WERI-Rb-1 (cell line): ENCODE data around the gene PRELP.

ENCODE experiments used
- DNase-seq: peaks from one replicate; pipeline ENCODE4 v3.0.0-alpha.2; 2020
- H3K27ac ChIP-seq: fragments of 250-450 bp; sonication (Bioruptor Pico); 2 replicates; pipeline ENCODE4 v1.5.1; 2020; ENCODE audit warnings: mild to moderate bottlenecking, moderate library complexity
- H3K27me3 ChIP-seq: fragments of 250-450 bp; sonication (Bioruptor Pico); 2 replicates; pipeline ENCODE4 v1.5.1; 2021; ENCODE audit warnings: mild to moderate bottlenecking, low read depth, moderate library complexity; ENCODE audit not compliant: insufficient read depth, severe bottlenecking
- H3K36me3 ChIP-seq: fragments of 250-450 bp; sonication (Bioruptor Pico); 2 replicates; pipeline ENCODE4 v1.5.1; 2020; ENCODE audit warnings: mild to moderate bottlenecking, moderate library complexity
- H3K4me3 ChIP-seq: 2 replicates; pipeline ENCODE4 v1.5.1; 2011; ENCODE audit warnings: low read depth, mild to moderate bottlenecking, control low read depth, low read length
- H3K9me3 ChIP-seq: fragments of 250-450 bp; sonication (Bioruptor Pico); 2 replicates; pipeline ENCODE4 v1.5.1; 2021; ENCODE audit warnings: mild to moderate bottlenecking, moderate library complexity; ENCODE audit not compliant: severe bottlenecking
- CTCF ChIP-seq: IDR thresholded peaks from 2 replicates; pipeline ENCODE4 v1.5.1; 2011; ENCODE audit warnings: low read depth, mild to moderate bottlenecking, control low read depth, inconsistent platforms, low read length

Gene PRELP

GRCh38 chr1:203536980-203537455 is 61.4 kb downstream of the PRELP start:
- no peak overlapping the region for H3K4me3 ChIP-seq
- TF ChIP-seq CTCF: no peak
- no peak for DNase-seq

GRCh38 chr1:203537806-203538464 is 62.3 kb downstream of the PRELP start:
- H3K27ac ChIP-seq: no peak overlapping the region
- H3K9me3 ChIP-seq: no peaks in the 10 kb centered on the region
- no peaks in the 10 kb centered on the region for H3K36me3 ChIP-seq
- H3K4me3 ChIP-seq: no peak overlapping the region
- DNase-seq: no peak
- TF ChIP-seq CTCF: no peak
- H3K27me3 ChIP-seq: peaks cover 3% of the 10 kb centered on the region

More at GRCh38 chr1:203536980-203537455, 61.4 kb downstream of the PRELP start:
- Histone ChIP-seq H3K9me3 (no peaks in the 10 kb centered on the region), H3K27ac (no peak overlapping the region), H3K36me3 (no peaks in the 10 kb centered on the region), H3K27me3 (peaks cover 3% of the 10 kb centered on the region)

GRCh38 chr1:203538726-203539125 is 63.1 kb downstream of the PRELP start:
- TF ChIP-seq CTCF: no peak
- Histone ChIP-seq H3K9me3 (no peaks in the 10 kb centered on the region), H3K27me3 (peaks cover 3% of the 10 kb centered on the region), H3K4me3 (no peak overlapping the region), H3K27ac (no peak overlapping the region), H3K36me3 (no peaks in the 10 kb centered on the region)
- no peak for DNase-seq

GRCh38 chr1:203539831-203540546 is 64.4 kb downstream of the PRELP start:
- H3K27me3 ChIP-seq: peaks cover 6% of the 10 kb centered on the region
- no peak for TF ChIP-seq CTCF
- H3K27ac ChIP-seq: no peak overlapping the region
- H3K9me3 ChIP-seq: no peaks in the 10 kb centered on the region
- no peak overlapping the region for H3K4me3 ChIP-seq
- DNase-seq: no peak
- H3K36me3 ChIP-seq: no peaks in the 10 kb centered on the region
